HUES6 (cell line): Measurements from ENCODE around the gene OR2A25.

Experiments used
- H3K27ac ChIP-seq: 2 replicates; pipeline ENCODE4 v1.7.0; 2013; ENCODE audit warnings: low read depth, mild to moderate bottlenecking, low read length, inconsistent platforms
- H3K27me3 ChIP-seq: 2 replicates; pipeline ENCODE4 v1.6.1; 2013; ENCODE audit warnings: low read length; ENCODE audit not compliant: control insufficient read depth, insufficient read depth
- H3K36me3 ChIP-seq: 2 replicates; pipeline ENCODE4 v1.6.1; 2013; ENCODE audit warnings: low read length; ENCODE audit not compliant: control insufficient read depth, insufficient read depth
- H3K4me1 ChIP-seq: 2 replicates; pipeline ENCODE4 v1.6.1; 2013; ENCODE audit warnings: low read length; ENCODE audit not compliant: control insufficient read depth, insufficient read depth
- H3K4me3 ChIP-seq: 2 replicates; pipeline ENCODE4 v1.5.1; 2013; ENCODE audit warnings: low read depth, low read length
- H3K9ac ChIP-seq: one replicate; pipeline ENCODE4 v1.6.1; 2013; ENCODE audit warnings: mild to moderate bottlenecking, low read length
- H3K9me3 ChIP-seq: 2 replicates; pipeline ENCODE4 v1.6.1; 2013; ENCODE audit warnings: low read depth, low read length; ENCODE audit not compliant: control insufficient read depth, insufficient read depth

The OR2A25 gene, protein sequence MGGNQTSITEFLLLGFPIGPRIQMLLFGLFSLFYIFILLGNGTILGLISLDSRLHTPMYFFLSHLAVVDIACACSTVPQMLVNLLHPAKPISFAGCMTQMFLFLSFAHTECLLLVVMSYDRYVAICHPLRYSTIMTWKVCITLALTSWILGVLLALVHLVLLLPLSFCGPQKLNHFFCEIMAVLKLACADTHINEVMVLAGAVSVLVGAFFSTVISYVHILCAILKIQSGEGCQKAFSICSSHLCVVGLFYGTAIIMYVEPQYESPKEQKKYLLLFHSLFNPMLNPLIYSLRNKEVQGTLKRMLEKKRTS

DNA sequence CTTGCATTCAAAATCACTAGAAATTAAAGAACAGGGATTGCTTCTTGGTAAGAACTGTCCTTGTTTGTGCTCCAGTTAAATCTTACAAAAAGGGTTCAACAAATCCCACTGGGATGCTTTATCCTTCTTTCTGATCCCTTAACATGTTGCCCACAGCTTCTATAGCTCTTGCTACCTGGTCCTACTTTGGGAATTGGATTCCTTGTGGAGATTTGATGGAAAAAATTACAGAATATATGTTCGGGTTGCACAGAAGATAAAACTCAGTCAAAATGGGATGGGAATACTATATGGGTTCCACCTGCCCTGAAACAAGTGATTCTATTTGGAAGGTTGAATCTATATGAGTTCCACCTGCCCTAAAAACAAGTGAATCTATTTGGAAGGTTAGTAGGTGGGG is at the start of gene OR2A25:
Gene OR2A25, plus strand, starts transcription at position 301 of the 400 bp plus-strand sequence. CDS start 4,409 bp downstream, outside the sequence.
- Histone ChIP-seq H3K36me3 (no peaks in the 10 kb centered on the region), H3K27ac (no peak within 1 kb of the TSS), H3K4me1 (no peaks in the 10 kb centered on the region), H3K9ac (no peak within 1 kb of the TSS), H3K9me3 (no peaks in the 10 kb centered on the region), H3K4me3 (no peak within 1 kb of the TSS), H3K27me3 (no peaks in the 10 kb centered on the region)

DNA sequence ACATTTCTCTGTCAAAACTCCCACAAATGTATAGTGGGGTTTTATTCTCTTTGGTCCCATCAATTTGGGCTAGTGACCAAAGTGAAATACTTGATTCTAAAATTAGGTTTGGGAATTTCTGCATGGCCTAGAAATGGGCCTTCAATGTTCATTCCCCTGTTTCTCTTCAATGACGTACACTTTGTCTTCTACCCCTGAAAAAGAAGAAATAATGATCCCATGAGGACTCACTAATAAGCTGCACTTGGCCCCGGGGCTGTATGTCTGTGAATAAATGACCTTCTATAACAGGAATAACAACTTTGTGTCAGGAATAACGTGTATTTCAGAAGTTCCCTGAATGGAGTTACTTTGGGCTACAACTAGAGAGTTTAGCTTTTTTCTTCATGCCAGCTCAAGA is 49.3 kb upstream of the OR2A25 start:
- Histone ChIP-seq H3K4me1 (peaks cover 4% of the 10 kb centered on the region), H3K27me3 (no peaks in the 10 kb centered on the region), H3K4me3 (no peak overlapping the region), H3K9ac (no peak overlapping the region), H3K36me3 (no peaks in the 10 kb centered on the region), H3K27ac (no peak overlapping the region), H3K9me3 (no peaks in the 10 kb centered on the region)

DNA sequence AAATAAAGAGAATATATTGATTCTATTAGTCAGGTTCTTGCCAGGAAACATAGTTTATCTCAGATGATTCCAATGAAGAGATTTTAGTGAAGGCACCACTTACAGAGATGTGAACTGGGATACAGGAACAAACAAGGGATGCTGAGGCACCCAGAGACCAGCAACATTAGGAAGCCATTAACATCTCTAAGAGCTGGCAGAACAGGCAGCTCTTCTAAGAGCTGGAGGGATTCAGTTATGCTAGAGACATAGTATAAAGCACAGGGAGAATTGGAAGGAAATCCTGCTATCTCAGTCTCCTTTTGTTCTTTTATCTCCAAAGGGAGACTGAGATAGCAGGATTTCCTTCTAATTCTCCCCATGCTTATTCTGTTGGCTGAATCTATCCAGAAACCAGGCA is 47.4 kb upstream of the OR2A25 start:
- Histone ChIP-seq H3K36me3 (no peaks in the 10 kb centered on the region), H3K9ac (no peak overlapping the region), H3K4me3 (no peak overlapping the region), H3K27ac (no peak overlapping the region), H3K27me3 (no peaks in the 10 kb centered on the region), H3K9me3 (no peaks in the 10 kb centered on the region), H3K4me1 (peaks cover 4% of the 10 kb centered on the region)

DNA sequence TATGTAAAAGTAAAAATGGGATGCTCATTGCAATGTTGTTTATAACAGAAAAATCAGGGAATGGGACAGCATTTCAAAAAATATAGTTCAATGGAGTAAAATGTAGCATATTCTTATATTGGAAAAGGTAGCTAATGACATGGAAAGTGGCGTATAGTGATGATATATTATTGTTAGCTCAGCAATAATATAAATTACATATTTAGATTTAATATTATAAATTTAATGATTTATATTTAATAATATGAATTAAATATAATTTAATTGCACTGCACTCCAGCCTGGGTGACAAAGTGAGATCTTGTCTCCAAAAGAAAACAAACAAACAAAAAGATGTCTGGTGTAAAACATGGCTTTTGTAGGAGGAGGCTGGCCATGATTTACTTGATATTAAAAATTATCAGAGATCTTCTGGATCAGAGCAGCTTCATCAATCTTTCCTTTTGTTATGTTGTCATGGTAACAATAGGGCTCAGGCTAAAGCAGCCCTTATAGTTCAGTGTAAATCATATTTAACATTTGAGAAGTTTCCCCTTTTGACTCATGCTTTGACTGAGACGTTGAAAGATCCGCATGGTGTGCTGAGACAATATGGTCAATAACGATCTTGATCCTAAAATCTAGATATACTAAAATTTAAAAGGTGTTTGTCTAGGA is 46.3 kb upstream of the OR2A25 start:
- Histone ChIP-seq H3K4me1 (peaks cover 4% of the 10 kb centered on the region), H3K9me3 (no peaks in the 10 kb centered on the region), H3K27me3 (no peaks in the 10 kb centered on the region), H3K9ac (no peak overlapping the region), H3K4me3 (no peak overlapping the region), H3K36me3 (no peaks in the 10 kb centered on the region), H3K27ac (no peak overlapping the region)

DNA sequence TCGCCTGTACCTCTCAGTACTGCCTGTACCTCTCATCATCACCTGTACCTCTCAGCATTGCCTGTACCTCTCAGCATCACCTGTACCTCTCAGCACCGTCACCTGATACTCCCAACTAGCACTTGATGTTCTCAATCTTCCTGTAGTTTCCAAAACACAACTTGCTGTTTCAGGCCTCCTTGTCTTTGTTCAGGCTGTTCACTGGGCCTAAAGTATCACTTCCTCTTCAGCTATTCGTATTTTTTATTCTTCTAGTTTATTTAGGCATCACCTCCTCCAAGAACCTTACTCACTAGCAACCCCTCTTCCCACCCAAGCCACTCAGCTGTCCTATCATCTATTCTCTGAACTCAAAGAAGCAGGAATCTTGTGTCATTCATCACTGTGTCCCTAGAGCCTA is 45.4 kb upstream of the OR2A25 start:
- Histone ChIP-seq H3K27me3 (no peaks in the 10 kb centered on the region), H3K4me3 (no peak overlapping the region), H3K9ac (no peak overlapping the region), H3K9me3 (no peaks in the 10 kb centered on the region), H3K36me3 (no peaks in the 10 kb centered on the region), H3K27ac (no peak overlapping the region), H3K4me1 (peaks cover 4% of the 10 kb centered on the region)

DNA sequence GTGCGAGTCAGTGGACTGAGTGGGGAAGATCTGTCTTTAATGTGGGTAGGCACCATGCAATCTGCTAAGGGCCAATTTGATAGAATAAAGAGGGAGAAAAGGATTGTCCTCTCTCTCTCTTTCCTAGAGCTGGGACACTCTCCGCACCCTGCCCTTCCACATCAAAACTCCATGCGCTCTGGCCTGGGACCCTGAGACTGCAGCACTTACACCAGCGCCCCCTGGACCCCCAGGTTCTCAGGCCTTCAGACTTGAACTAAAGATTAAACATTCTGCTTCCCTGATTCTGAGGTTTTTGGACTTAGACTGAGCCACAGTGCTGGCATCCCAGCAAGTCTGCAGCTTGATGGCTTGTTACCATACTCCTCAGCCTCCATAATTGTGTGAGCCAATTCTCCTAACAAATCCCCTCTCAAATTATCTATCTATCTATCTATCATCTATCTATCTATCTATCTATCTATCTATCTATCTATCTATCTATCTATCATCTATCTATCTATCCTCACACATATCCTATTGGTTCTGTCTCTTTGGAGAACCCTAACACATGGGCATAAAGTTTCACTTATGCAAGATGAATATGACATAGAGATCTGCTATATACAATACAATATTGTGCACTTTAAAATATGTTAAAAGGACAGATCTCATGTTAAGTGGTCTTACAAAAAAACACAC is 43.3 kb upstream of the OR2A25 start:
- no peaks in the 10 kb centered on the region for H3K9me3 ChIP-seq
- H3K4me3 ChIP-seq, result no peak overlapping the region
- no peaks in the 10 kb centered on the region for H3K4me1 ChIP-seq
- H3K36me3 ChIP-seq, result no peaks in the 10 kb centered on the region
- no peak overlapping the region for H3K27ac ChIP-seq
- no peak overlapping the region for H3K9ac ChIP-seq
- no peaks in the 10 kb centered on the region for H3K27me3 ChIP-seq

DNA sequence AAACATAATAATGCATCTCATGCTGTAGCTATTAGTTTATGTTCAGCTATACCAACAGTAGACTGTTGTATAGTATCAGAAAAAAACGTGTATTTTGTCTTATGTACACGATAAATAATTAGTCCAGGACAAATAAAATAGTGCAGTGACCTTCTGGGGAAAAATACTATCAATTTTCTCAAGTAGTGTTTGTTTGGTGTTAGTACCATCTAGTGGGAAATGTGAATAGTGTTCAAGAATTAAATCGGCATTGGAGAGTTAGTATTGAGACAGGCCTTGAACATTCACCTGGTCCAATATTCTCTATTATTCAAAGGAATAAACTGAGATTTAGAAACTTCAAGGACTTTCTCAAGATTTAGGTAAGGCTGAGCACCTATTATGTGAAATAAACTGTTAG is 42.5 kb upstream of the OR2A25 start:
- Histone ChIP-seq H3K4me3 (no peak overlapping the region), H3K27me3 (no peaks in the 10 kb centered on the region), H3K4me1 (no peaks in the 10 kb centered on the region), H3K9me3 (no peaks in the 10 kb centered on the region), H3K9ac (no peak overlapping the region), H3K27ac (no peak overlapping the region), H3K36me3 (no peaks in the 10 kb centered on the region)

DNA sequence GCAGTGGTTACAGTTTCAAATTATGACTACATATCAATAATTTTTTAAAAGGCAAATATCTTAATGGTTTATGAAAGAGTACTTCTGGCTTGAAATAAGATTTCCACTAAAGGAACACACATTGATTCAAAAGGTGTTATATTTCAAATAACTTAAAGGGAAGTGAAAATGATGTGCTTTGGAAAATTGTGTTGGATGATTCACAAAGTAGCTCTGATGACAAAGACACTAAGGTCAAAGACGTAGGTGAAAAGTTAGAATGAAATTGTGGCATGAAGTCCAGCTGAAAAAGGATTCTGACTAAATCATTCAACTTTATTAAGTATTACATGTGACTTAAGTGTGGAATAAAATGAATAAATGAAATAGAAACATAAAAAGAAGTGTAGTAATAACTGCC is 41.6 kb upstream of the OR2A25 start:
- Histone ChIP-seq H3K27ac (no peak overlapping the region), H3K27me3 (no peaks in the 10 kb centered on the region), H3K9me3 (no peaks in the 10 kb centered on the region), H3K9ac (no peak overlapping the region), H3K36me3 (no peaks in the 10 kb centered on the region), H3K4me1 (no peaks in the 10 kb centered on the region), H3K4me3 (no peak overlapping the region)

DNA sequence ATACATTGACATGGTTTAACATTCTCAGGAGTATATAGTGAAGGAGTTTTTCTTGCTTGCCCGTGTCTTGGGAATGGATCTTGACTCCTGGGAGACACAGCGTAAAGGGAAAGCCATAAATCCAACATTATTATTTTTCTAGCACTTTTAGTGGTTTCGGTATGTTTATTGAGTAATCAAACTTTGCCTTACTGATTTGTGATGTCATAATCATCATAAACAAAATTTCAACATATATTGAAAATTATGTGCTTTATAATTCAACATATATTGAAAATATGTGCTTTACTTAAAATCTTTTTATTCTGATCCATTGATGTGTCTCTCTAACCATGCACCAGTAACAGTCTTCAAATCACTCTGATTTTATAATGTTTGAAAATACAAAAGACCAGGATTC is 41.1 kb upstream of the OR2A25 start:
- H3K4me3 ChIP-seq, result no peak overlapping the region

DNA sequence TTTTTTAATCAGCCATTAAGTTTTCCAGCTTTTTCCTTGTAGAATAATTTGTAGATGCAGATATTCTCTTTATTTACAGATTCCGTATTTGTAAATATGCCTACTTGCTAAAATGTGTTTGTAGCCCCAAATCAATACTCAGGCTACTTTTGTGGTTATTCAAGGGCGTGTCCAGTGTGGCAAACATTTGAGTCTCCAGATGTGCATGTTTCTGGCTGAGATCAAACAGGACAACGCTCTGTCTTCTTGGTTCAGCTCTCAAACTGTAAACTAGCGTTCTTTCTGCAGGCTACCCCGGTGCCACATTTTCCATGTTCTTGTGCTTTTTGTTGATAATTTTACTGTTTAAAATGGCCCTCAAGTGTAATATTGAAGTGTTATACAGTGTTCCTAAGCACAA is 37.1 kb upstream of the OR2A25 start:
- no peaks in the 10 kb centered on the region for H3K36me3 ChIP-seq
- H3K4me3 ChIP-seq, result no peak overlapping the region
- no peaks in the 10 kb centered on the region for H3K27me3 ChIP-seq
- no peak overlapping the region for H3K9ac ChIP-seq
- H3K27ac ChIP-seq, result no peak overlapping the region
- H3K4me1 ChIP-seq, result no peaks in the 10 kb centered on the region
- no peaks in the 10 kb centered on the region for H3K9me3 ChIP-seq

More for the DNA sequence above, 41.1 kb upstream of the OR2A25 start:
- no peaks in the 10 kb centered on the region for H3K4me1 ChIP-seq
- no peak overlapping the region for H3K9ac ChIP-seq
- no peaks in the 10 kb centered on the region for H3K9me3 ChIP-seq
- H3K36me3 ChIP-seq, result no peaks in the 10 kb centered on the region
- no peaks in the 10 kb centered on the region for H3K27me3 ChIP-seq
- no peak overlapping the region for H3K27ac ChIP-seq

DNA sequence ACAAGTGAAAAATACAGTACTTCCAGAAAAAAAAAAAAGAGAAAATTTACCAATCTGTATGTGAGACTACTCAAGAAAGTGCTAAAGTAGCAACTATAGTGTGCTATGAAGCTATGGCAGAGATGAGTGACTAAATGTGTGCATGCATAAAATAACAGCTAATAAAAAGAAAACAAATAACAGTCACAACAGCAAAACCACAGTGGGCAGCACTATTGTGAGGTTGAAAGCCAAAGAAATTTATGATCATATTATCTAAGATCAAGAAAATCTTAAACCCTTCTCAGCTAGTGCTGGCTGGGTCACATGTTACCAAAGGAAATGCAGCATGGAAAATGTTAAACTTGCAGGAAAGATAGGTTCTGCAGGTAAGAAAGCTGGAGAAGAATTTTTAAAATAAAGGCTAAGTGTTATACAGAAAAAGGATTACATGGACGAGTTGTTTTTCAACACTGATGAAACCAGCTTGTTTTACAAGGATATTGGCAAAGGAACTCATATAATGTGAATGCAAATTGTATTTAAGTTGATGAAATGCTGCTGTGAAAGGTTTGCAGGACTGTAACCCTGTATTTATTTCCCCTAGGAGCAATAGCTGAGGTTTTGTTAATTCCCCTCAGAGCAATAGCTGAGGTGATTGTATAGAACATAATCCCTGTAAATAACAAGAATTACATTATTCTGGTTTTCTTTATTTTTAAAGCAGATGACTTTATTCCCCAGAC is 36.5 kb upstream of the OR2A25 start:
- H3K4me3 ChIP-seq, result no peak overlapping the region
- H3K9me3 ChIP-seq, result no peaks in the 10 kb centered on the region
- no peaks in the 10 kb centered on the region for H3K4me1 ChIP-seq
- no peak overlapping the region for H3K27ac ChIP-seq
- no peaks in the 10 kb centered on the region for H3K27me3 ChIP-seq
- H3K9ac ChIP-seq, result no peak overlapping the region
- no peaks in the 10 kb centered on the region for H3K36me3 ChIP-seq
